Measurements from ENCODE around the gene STIMATE.

Gene STIMATE

DNA sequence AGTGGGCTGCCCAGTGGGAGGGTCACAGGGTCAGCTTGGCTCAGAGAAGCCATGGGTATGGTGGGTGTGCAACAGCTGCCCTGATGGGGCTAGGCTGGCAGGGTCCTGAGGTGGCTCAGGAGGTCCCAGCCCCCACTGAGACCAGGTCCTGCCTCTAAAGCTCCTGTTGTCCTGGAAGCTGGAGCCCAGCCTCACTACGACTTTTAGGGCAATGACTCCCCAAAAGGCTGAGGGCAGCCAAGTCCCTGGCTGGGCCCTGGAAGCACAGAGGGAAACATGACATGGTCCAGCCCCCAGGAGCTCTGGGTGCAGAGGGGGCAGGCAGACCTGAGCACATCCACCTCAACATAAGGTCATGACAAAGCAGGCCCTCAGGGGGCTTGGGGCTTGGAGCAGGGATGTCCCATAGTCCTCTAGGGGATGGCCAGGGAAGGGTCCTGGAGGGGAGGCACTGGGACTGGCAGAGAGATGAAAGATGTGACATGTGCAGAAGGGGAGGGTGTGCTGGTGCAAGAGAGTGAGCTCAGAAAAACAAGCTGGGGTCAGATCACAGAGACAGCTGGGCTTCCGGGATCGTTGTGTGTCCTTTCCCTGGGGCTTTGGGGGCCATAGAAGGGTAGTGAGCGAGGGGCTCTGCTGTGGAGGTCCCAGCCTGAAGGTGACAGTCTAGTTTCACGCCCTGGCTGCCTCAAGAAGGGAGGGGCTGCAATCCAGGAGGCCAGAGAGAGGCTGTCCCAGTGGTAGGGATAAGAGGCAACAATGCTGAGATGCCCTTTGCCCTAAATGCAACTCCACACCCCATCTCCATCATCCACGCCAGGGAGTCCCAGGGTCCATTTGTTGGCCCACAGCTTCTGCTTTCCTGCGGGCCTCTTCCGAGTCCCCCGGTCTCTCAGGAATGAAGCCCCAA, 103.4 kb downstream of the STIMATE start:
- H3K27ac ChIP-seq (ENCODE audit: low read length): no peak overlapping the region
- no peak for TF ChIP-seq CTCF (IDR thresholded peaks at IDR 0.05; ENCODE audit: low read length)
- TF ChIP-seq EZH2 (optimal IDR thresholded peaks at IDR 0.05; ENCODE audit: low read depth, low read length): no peak
- TF ChIP-seq EZH2phosphoT487 (IDR thresholded peaks at IDR 0.05; ENCODE audit: low read length): no peak
- no peaks in the 10 kb centered on the region for H3F3A ChIP-seq (ENCODE audit: insufficient read depth, low read length)
- H4K20me1 ChIP-seq (ENCODE audit: insufficient read depth, low read length): no peaks in the 10 kb centered on the region
- no peaks in the 10 kb centered on the region for H3K27me3 ChIP-seq (replicated peaks; ENCODE audit: insufficient read depth, low read length)
- H3K4me1 ChIP-seq (ENCODE audit: low read length): no peaks in the 10 kb centered on the region
- H3K36me3 ChIP-seq (replicated peaks; ENCODE audit: insufficient read depth, low read length): no peaks in the 10 kb centered on the region
- no peak overlapping the region for H3K9ac ChIP-seq (ENCODE audit: low read length)
- DNase-seq: no peak
- H3K9me2 ChIP-seq (replicated peaks; ENCODE audit: insufficient read depth, low read length): no peaks in the 10 kb centered on the region
- no peak overlapping the region for H3K4me2 ChIP-seq (ENCODE audit: low read depth, low read length)
- H3K79me2 ChIP-seq (ENCODE audit: low read length): no peaks in the 10 kb centered on the region
- no peaks in the 10 kb centered on the region for H3K9me3 ChIP-seq (replicated peaks; ENCODE audit: insufficient read depth, low read length)
- no peak overlapping the region for H3K4me3 ChIP-seq (ENCODE audit: low read length)
- no peak overlapping the region for H2AFZ ChIP-seq (ENCODE audit: low read length)

GRCh38 chr3:52792961-52793695, 104.2 kb downstream of the STIMATE start:
- H3K27ac ChIP-seq (ENCODE audit: low read length): no peak overlapping the region
- H3K4me1 ChIP-seq (ENCODE audit: low read length): no peaks in the 10 kb centered on the region
- no peaks in the 10 kb centered on the region for H3K9me3 ChIP-seq (replicated peaks; ENCODE audit: insufficient read depth, low read length)
- no peaks in the 10 kb centered on the region for H3F3A ChIP-seq (ENCODE audit: insufficient read depth, low read length)
- H3K9me2 ChIP-seq (replicated peaks; ENCODE audit: insufficient read depth, low read length): no peaks in the 10 kb centered on the region
- H3K4me2 ChIP-seq (ENCODE audit: low read depth, low read length): no peak overlapping the region
- no peaks in the 10 kb centered on the region for H3K36me3 ChIP-seq (replicated peaks; ENCODE audit: insufficient read depth, low read length)
- H3K27me3 ChIP-seq (replicated peaks; ENCODE audit: insufficient read depth, low read length): no peaks in the 10 kb centered on the region
- no peaks in the 10 kb centered on the region for H4K20me1 ChIP-seq (ENCODE audit: insufficient read depth, low read length)
- H3K4me3 ChIP-seq (ENCODE audit: low read length): no peak overlapping the region
- H3K9ac ChIP-seq (ENCODE audit: low read length): no peak overlapping the region
- no peak for TF ChIP-seq CTCF (IDR thresholded peaks at IDR 0.05; ENCODE audit: low read length)
- TF ChIP-seq EZH2 (optimal IDR thresholded peaks at IDR 0.05; ENCODE audit: low read depth, low read length): no peak
- TF ChIP-seq EZH2phosphoT487 (IDR thresholded peaks at IDR 0.05; ENCODE audit: low read length): no peak
- no peaks in the 10 kb centered on the region for H3K79me2 ChIP-seq (ENCODE audit: low read length)
- no peak overlapping the region for H2AFZ ChIP-seq (ENCODE audit: low read length)
- no peak for DNase-seq

DNA sequence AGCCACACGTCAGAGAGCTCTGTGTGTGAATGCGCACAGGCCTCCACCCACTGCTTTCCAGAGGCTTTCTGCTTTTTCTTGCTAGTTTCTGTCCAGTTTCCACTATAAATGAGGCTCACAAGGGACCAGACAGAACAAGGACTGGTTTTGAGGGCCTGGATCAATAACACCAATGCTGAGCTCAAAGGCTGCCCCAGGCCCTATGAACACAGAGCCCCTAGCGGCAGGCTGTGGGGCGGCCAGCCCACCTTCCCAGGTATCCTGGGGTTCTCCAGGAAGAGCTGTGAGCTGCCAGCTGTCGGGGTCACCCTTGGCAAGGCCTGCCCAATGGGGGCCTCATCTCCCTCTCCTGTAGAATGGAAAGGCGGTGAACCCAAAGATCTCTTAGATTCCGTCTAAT, 104.9 kb downstream of the STIMATE start:
- no peak overlapping the region for H3K27ac ChIP-seq (ENCODE audit: low read length)
- H3K4me2 ChIP-seq (ENCODE audit: low read depth, low read length): no peak overlapping the region

More for the DNA sequence above, 104.9 kb downstream of the STIMATE start:
- H3K9me2 ChIP-seq (replicated peaks; ENCODE audit: insufficient read depth, low read length): no peaks in the 10 kb centered on the region
- H3K27me3 ChIP-seq (replicated peaks; ENCODE audit: insufficient read depth, low read length): no peaks in the 10 kb centered on the region
- H3F3A ChIP-seq (ENCODE audit: insufficient read depth, low read length): no peaks in the 10 kb centered on the region
- no peaks in the 10 kb centered on the region for H3K36me3 ChIP-seq (replicated peaks; ENCODE audit: insufficient read depth, low read length)
- H3K4me1 ChIP-seq (ENCODE audit: low read length): no peaks in the 10 kb centered on the region
- H3K4me3 ChIP-seq (ENCODE audit: low read length): no peak overlapping the region
- no peaks in the 10 kb centered on the region for H3K79me2 ChIP-seq (ENCODE audit: low read length)
- H3K9ac ChIP-seq (ENCODE audit: low read length): no peak overlapping the region
- TF ChIP-seq EZH2phosphoT487 (IDR thresholded peaks at IDR 0.05; ENCODE audit: low read length) (no peak), EZH2 (optimal IDR thresholded peaks at IDR 0.05; ENCODE audit: low read depth, low read length) (no peak), CTCF (IDR thresholded peaks at IDR 0.05; ENCODE audit: low read length) (no peak)
- H4K20me1 ChIP-seq (ENCODE audit: insufficient read depth, low read length): no peaks in the 10 kb centered on the region
- no peak for DNase-seq
- no peaks in the 10 kb centered on the region for H3K9me3 ChIP-seq (replicated peaks; ENCODE audit: insufficient read depth, low read length)
- H2AFZ ChIP-seq (ENCODE audit: low read length): no peak overlapping the region
